ENCODE results near the gene ZNF544.

DNA sequence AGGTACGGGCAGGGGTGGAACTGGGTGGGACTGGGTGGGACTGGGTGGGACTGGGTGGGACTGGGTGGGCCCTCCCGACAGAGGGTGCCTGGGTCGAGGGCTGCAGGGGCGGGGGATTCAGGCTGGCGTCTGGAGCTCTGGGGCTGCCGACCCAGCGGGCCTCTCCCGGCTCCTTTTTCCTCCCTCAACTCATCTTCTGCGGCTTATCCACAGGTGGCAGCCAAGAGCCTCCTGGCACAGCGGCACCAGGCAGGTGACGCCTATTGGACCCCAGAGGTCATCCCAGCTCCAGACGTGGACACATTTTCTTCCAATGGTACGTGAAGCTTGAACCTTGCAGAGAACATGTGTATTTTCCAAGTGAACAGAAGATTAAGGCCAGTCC, 533 bp downstream of the ZNF544 start:
- TF ChIP-seq, protein P1, sequence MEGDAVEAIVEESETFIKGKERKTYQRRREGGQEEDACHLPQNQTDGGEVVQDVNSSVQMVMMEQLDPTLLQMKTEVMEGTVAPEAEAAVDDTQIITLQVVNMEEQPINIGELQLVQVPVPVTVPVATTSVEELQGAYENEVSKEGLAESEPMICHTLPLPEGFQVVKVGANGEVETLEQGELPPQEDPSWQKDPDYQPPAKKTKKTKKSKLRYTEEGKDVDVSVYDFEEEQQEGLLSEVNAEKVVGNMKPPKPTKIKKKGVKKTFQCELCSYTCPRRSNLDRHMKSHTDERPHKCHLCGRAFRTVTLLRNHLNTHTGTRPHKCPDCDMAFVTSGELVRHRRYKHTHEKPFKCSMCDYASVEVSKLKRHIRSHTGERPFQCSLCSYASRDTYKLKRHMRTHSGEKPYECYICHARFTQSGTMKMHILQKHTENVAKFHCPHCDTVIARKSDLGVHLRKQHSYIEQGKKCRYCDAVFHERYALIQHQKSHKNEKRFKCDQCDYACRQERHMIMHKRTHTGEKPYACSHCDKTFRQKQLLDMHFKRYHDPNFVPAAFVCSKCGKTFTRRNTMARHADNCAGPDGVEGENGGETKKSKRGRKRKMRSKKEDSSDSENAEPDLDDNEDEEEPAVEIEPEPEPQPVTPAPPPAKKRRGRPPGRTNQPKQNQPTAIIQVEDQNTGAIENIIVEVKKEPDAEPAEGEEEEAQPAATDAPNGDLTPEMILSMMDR (IDR thresholded peaks at IDR 0.05), result peak in 1 of 6 experiments; percentile 28
- TF ChIP-seq POLR2A (IDR thresholded peaks at IDR 0.05), result no peak
